Lung (tissue), 12 donors: ENCODE results near the gene ANKRD10. TPM values are rescaled to one million over a fixed set of nuclear protein-coding genes. Genes with fewer than 3 reads are reported as not detected.

Experiments used
- ATAC-seq: fragments of 200-7000 bp; cut with Tn5 transposase; one replicate; pipeline ENCODE4 v1.9.1; 2020; ENCODE audit warnings: moderate number of reproducible peaks; ENCODE audit not compliant: insufficient read depth, low FRiP score
- DNase-seq, 3 donors: peaks; one replicate each; pipeline ENCODE4 v3.0.0-alpha.2; 2013 to 2017
- H3K27ac ChIP-seq, 2 donors: one replicate each; pipeline ENCODE4 v1.5.1; 2013; ENCODE audit warnings: mild to moderate bottlenecking in 2 of 2, moderate library complexity in 2 of 2, control low read depth in 1 of 2, inconsistent platforms in 1 of 2, low read depth in 1 of 2, low read length in 1 of 2
- H3K27me3 ChIP-seq, 3 donors: one replicate each; pipeline ENCODE4 v1.5.1; 2013; ENCODE audit warnings: low read length in 2 of 3; ENCODE audit not compliant: control insufficient read depth in 3 of 3, insufficient read depth in 3 of 3
- H3K36me3 ChIP-seq, 4 donors: one replicate each; pipeline ENCODE4 v1.5.1; 2013; ENCODE audit warnings: low read length in 4 of 4, mild to moderate bottlenecking in 1 of 4, moderate library complexity in 1 of 4; ENCODE audit not compliant: control insufficient read depth in 4 of 4, insufficient read depth in 4 of 4
- H3K4me1 ChIP-seq, 5 donors: one replicate each; pipeline ENCODE4 v1.5.1; 2013; ENCODE audit warnings: low read length in 5 of 5, mild to moderate bottlenecking in 2 of 5, moderate library complexity in 1 of 5; ENCODE audit not compliant: control insufficient read depth in 5 of 5, insufficient read depth in 5 of 5
- H3K4me3 ChIP-seq: one replicate; pipeline ENCODE4 v1.5.1; 2013; ENCODE audit warnings: mild to moderate bottlenecking, control low read depth, moderate library complexity
- H3K9ac ChIP-seq, 2 donors: one replicate each; pipeline ENCODE4 v1.5.1; 2013; ENCODE audit warnings: low read length in 2 of 2, control low read depth in 1 of 2; ENCODE audit not compliant: insufficient read depth in 1 of 2
- H3K9me3 ChIP-seq, 4 donors: one replicate each; pipeline ENCODE4 v1.5.1; 2013; ENCODE audit warnings: low read length in 3 of 4, mild to moderate bottlenecking in 1 of 4, moderate library complexity in 1 of 4; ENCODE audit not compliant: control insufficient read depth in 4 of 4, insufficient read depth in 3 of 4
- CTCF ChIP-seq: IDR thresholded peaks from 2 replicates; pipeline ENCODE4 v1.5.1; 2012; ENCODE audit warnings: mild to moderate bottlenecking; ENCODE audit errors: control extremely low read depth, extremely low read depth
- WGBS, 2 donors: extraction: QIAGEN DNeasy Blood & Tissue Kit; methylation state at CpG; one replicate each; pipeline ENCODE4 v1.1.7; 2013; 5-methylcytosine and 5-hydroxymethylcytosine counted together
- polyA plus RNA-seq, 2 donors: library from polyadenylated mRNA; stranded (reverse); fragments of 200-250 nt; gene quantifications; one replicate each; pipeline ENCODE4 v1.2.1, GENCODE V29; 2013
- total RNA-seq, 2 donors: library from RNA; depleted of rRNA in 1 of 2; stranded (reverse); fragments of >200 nt in 1 of 2; gene quantifications; one replicate each; pipeline ENCODE4 v1.2.1, GENCODE V29; 2014 to 2021
- donor health status: control.
- donor health status: control.
- donor health status: Bipolar disorder and iron deficiency.
- donor health status: healthy.
- donor health status: DM: yes; HTN: yes; CAD: no.

ANKRD10 gene
- total and polyA plus RNA-seq, 4 donors = 44.0 to 353 (median 92.3) TPM

DNA sequence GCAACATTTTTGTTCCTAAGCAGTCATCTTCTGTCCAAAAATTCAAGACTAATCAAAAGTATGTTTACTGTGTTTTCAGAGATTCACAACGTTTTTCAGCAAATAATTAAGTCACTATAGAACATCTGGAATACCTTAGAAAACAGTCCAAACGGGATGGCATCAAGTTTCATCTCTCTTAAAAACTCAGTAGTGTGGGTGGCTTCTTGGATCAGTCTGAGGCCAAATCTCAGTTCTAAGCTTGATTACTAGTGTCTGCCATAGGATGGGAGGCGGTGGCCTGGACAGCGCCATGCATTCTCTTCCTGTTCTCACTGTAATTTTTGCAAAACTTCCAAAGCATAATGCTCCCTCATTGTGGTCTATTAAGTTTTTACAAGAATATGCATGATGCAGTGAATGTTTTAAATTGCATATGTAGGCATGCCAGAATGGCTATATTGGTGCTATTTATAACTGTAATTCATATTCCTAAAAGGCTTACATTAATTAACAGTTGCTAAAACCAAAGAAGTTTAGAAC, 37.1 kb downstream of the ANKRD10 start:
- peaks cover 0 to 4% (median 0%) of the 10 kb centered on the region in 4 donors for H3K36me3 ChIP-seq

GRCh38 chr13:110876609-110877008, 38.3 kb downstream of the ANKRD10 start:
- H3K4me1 ChIP-seq = peaks cover 0 to 16% (median 9%) of the 10 kb centered on the region in 5 donors
- no peak for ATAC-seq

More for the DNA sequence above, 37.1 kb downstream of the ANKRD10 start:
- H3K9ac ChIP-seq = no peak overlapping the region
- TF ChIP-seq CTCF = no peak
- WGBS, 2 donors = 58 to 79% methylated on average over 4 of the region's 4 CpGs
- ATAC-seq (no peak), DNase-seq (peak in 1 of 3 donors; percentile 38)
- H3K9me3 ChIP-seq = no peaks in the 10 kb centered on the region
- peaks cover 0 to 7% (median 0%) of the 10 kb centered on the region in 3 donors for H3K27me3 ChIP-seq
- no peak overlapping the region for H3K27ac ChIP-seq
- no peak overlapping the region for H3K4me3 ChIP-seq
- peaks cover 0 to 13% (median 9%) of the 10 kb centered on the region in 5 donors for H3K4me1 ChIP-seq

DNA sequence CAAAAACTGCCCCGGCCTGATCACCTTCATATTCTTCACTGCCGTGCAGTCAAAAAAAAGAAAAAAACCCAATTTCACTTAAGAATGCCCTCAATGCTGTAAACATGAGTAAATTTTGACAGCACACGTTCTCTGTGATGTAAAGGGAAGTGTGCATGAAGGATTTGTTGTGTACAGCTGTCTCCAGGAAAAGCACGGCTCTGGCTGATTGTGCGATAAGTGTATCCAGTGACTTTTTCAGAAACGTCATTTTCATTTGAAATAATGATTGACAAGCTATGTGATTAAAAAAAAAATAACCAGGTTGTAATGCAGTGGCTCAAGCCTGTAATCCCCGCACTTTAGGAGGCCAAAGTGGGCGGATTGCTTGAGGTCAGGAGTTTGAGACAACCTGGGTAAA, 39.6 kb downstream of the ANKRD10 start:
- peaks cover 0 to 4% (median 0%) of the 10 kb centered on the region in 4 donors for H3K36me3 ChIP-seq
- no peak for TF ChIP-seq CTCF
- H3K27me3 ChIP-seq = peaks cover 0 to 7% (median 0%) of the 10 kb centered on the region in 3 donors
- H3K4me1 ChIP-seq = peaks cover 3 to 20% (median 9%) of the 10 kb centered on the region in 5 donors
- no peak overlapping the region for H3K27ac ChIP-seq
- no peak for ATAC-seq
- peak overlapping the region in 1 of 2 donors; percentile 47 for H3K9ac ChIP-seq
- WGBS, 2 donors = 39 to 45% methylated on average over 8 of the region's 8 CpGs
- H3K4me3 ChIP-seq = no peak overlapping the region
- DNase-seq = peak in 1 of 3 donors; percentile 43
- H3K9me3 ChIP-seq = no peaks in the 10 kb centered on the region

More at GRCh38 chr13:110876609-110877008, 38.3 kb downstream of the ANKRD10 start:
- no peak for DNase-seq
- Histone ChIP-seq H3K9ac (no peak overlapping the region), H3K36me3 (peaks cover 0 to 4% (median 0%) of the 10 kb centered on the region in 4 donors), H3K9me3 (no peaks in the 10 kb centered on the region), H3K4me3 (no peak overlapping the region), H3K27me3 (peaks cover 0 to 7% (median 0%) of the 10 kb centered on the region in 3 donors), H3K27ac (no peak overlapping the region)
- no peak for TF ChIP-seq CTCF
- WGBS, 2 donors = 92 to 95% methylated on average over 3 of the region's 3 CpGs
